ENCODE measurements around the gene EIPR1. TPM values are rescaled to one million over a fixed set of nuclear protein-coding genes. Genes with fewer than 3 reads are reported as not detected.
A peak's percentile ranks its signal among the peaks of the same experiment; 100 is the strongest.

Gene EIPR1
- total and polyA plus RNA-seq, 2 experiments from 2014 or later: 17.4 to 46.3 TPM

GRCh38 chr2:3187467-3187866 lies 190.2 kb downstream of the EIPR1 start:
- H3K27ac Mint-ChIP-seq: no peak overlapping the region
- H2AFZ ChIP-seq: no peak overlapping the region
- H3K27me3 Mint-ChIP-seq (ENCODE audit: insufficient read depth, low read depth, poor library complexity): peaks cover 8% of the 10 kb centered on the region
- no peak overlapping the region for H3K27ac ChIP-seq (ENCODE audit: low read depth)
- no peaks in the 10 kb centered on the region for H3K36me3 ChIP-seq (ENCODE audit: insufficient read depth)
- no peaks in the 10 kb centered on the region for H3K27me3 ChIP-seq (ENCODE audit: insufficient read depth)
- ATAC-seq (no peak), DNase-seq (ENCODE audit: low spot score) (no peak)
- no peaks in the 10 kb centered on the region for H3K9me2 ChIP-seq (ENCODE audit: insufficient read depth)
- no peak overlapping the region for H3K4me3 ChIP-seq
- H3K4me1 ChIP-seq (ENCODE audit: insufficient read depth): no peaks in the 10 kb centered on the region
- no peaks in the 10 kb centered on the region for H3K4me1 Mint-ChIP-seq
- no peaks in the 10 kb centered on the region for H3K79me2 ChIP-seq (replicated peaks; ENCODE audit: insufficient read depth)
- H3F3A ChIP-seq (replicated peaks; ENCODE audit: low read depth): no peaks in the 10 kb centered on the region
- TF ChIP-seq JUNB (IDR thresholded peaks at IDR 0.05; ENCODE audit: unreplicated experiment) (no peak), EZH2phosphoT487 (IDR thresholded peaks at IDR 0.05; ENCODE audit: unreplicated experiment) (no peak), STAT1 (IDR thresholded peaks at IDR 0.05; ENCODE audit: unreplicated experiment) (no peak), ZNF331 (CRISPR knock-in tag; IDR thresholded peaks at IDR 0.05; ENCODE audit: low read depth) (no peak), CTCF (conservative IDR thresholded peaks at IDR 0.05; ENCODE audit: low read depth in 2 of 2) (no peak), EZH2 (IDR thresholded peaks at IDR 0.05; ENCODE audit: low read depth, unreplicated experiment) (no peak), POLR2AphosphoS5 (IDR thresholded peaks at IDR 0.05; ENCODE audit: low read depth) (no peak)
- peaks cover 8% of the 10 kb centered on the region; the same call in 1 of the 3 replicates for H3K36me3 Mint-ChIP-seq (ENCODE audit: low read depth)
- H3K4me2 ChIP-seq: no peak overlapping the region
- H3K4me3 Mint-ChIP-seq: no peak overlapping the region
- no peaks in the 10 kb centered on the region; the same call in 1 of the 2 replicates for H4K20me1 ChIP-seq (replicated peaks; ENCODE audit: insufficient read depth)
- no peaks in the 10 kb centered on the region for H3K9me3 Mint-ChIP-seq

- no peak overlapping the region for H3K4me3 Mint-ChIP-seq
- Histone ChIP-seq H3K4me3 (no peak overlapping the region), H3F3A (replicated peaks; ENCODE audit: low read depth) (no peaks in the 10 kb centered on the region), H3K9me2 (ENCODE audit: insufficient read depth) (no peaks in the 10 kb centered on the region), H2AFZ (no peak overlapping the region), H3K36me3 (ENCODE audit: insufficient read depth) (no peaks in the 10 kb centered on the region), H3K4me2 (no peak overlapping the region), H3K79me2 (replicated peaks; ENCODE audit: insufficient read depth) (no peaks in the 10 kb centered on the region), H3K27ac (ENCODE audit: low read depth) (no peak overlapping the region), H4K20me1 (replicated peaks; ENCODE audit: insufficient read depth) (no peaks in the 10 kb centered on the region; the same call in 1 of the 2 replicates), H3K27me3 (ENCODE audit: insufficient read depth) (no peaks in the 10 kb centered on the region), H3K4me1 (ENCODE audit: insufficient read depth) (no peaks in the 10 kb centered on the region)
- no peaks in the 10 kb centered on the region for H3K4me1 Mint-ChIP-seq
- DNase-seq (ENCODE audit: low spot score) (no peak), ATAC-seq (no peak)
- TF ChIP-seq EZH2phosphoT487 (IDR thresholded peaks at IDR 0.05; ENCODE audit: unreplicated experiment) (no peak), JUNB (IDR thresholded peaks at IDR 0.05; ENCODE audit: unreplicated experiment) (no peak)
- peaks cover 6% of the 10 kb centered on the region; the same call in 2 of the 3 replicates for H3K36me3 Mint-ChIP-seq (ENCODE audit: low read depth)
- peaks cover 10% of the 10 kb centered on the region for H3K27me3 Mint-ChIP-seq (ENCODE audit: insufficient read depth, low read depth, poor library complexity)
- no peak overlapping the region for H3K27ac Mint-ChIP-seq
- H3K9me3 Mint-ChIP-seq: no peaks in the 10 kb centered on the region
Measured at GRCh38 chr2:3186766-3187165, 190.9 kb downstream of the EIPR1 start.

GRCh38 chr2:3185910-3186309 lies 191.7 kb downstream of the EIPR1 start:
- Histone ChIP-seq H2AFZ (no peak overlapping the region), H3K4me2 (no peak overlapping the region), H3K4me3 (no peak overlapping the region), H3K27ac (ENCODE audit: low read depth) (no peak overlapping the region), H3K4me1 (ENCODE audit: insufficient read depth) (no peaks in the 10 kb centered on the region), H3K36me3 (ENCODE audit: insufficient read depth) (no peaks in the 10 kb centered on the region), H3K9me2 (ENCODE audit: insufficient read depth) (no peaks in the 10 kb centered on the region), H3K79me2 (replicated peaks; ENCODE audit: insufficient read depth) (no peaks in the 10 kb centered on the region), H4K20me1 (replicated peaks; ENCODE audit: insufficient read depth) (no peaks in the 10 kb centered on the region; the same call in 1 of the 2 replicates), H3K27me3 (ENCODE audit: insufficient read depth) (no peaks in the 10 kb centered on the region), H3F3A (replicated peaks; ENCODE audit: low read depth) (no peaks in the 10 kb centered on the region)
- Mint-ChIP-seq H3K4me3 (no peak overlapping the region), H3K4me1 (no peaks in the 10 kb centered on the region), H3K27me3 (ENCODE audit: insufficient read depth, low read depth, poor library complexity) (peaks cover 10% of the 10 kb centered on the region), H3K9me3 (peaks cover 2% of the 10 kb centered on the region; the same call in 1 of the 3 replicates), H3K36me3 (ENCODE audit: low read depth) (peaks cover 6% of the 10 kb centered on the region; the same call in 2 of the 3 replicates), H3K27ac (peak overlapping the region; percentile 82)
- DNase-seq (ENCODE audit: low spot score) (no peak), ATAC-seq (no peak)
- TF ChIP-seq EZH2phosphoT487 (IDR thresholded peaks at IDR 0.05; ENCODE audit: unreplicated experiment) (no peak), ZNF331 (CRISPR knock-in tag; IDR thresholded peaks at IDR 0.05; ENCODE audit: low read depth) (no peak), NANOG (IDR thresholded peaks at IDR 0.05; ENCODE audit: borderline replicate concordance) (no peak)
